Measurements from ENCODE around the gene CDKL2. TPM values are rescaled to one million over a fixed set of nuclear protein-coding genes. Genes with fewer than 3 reads are reported as not detected.

CDKL2 gene
- polyA plus RNA-seq, 1 donor from 2014 or later: 25.7 TPM

GRCh38 chr4:75653845-75654503 lies 23.6 kb upstream of the CDKL2 start:
- H3K4me2 ChIP-seq (ENCODE audit: low read length): no peak overlapping the region
- peaks cover 13% of the 10 kb centered on the region for H4K20me1 ChIP-seq (ENCODE audit: insufficient read depth)
- peaks cover 34% of the 10 kb centered on the region for H3K36me3 ChIP-seq (ENCODE audit: insufficient read depth, low read length)
- no peaks in the 10 kb centered on the region for H3K9me2 ChIP-seq (ENCODE audit: insufficient read depth, low read length)
- TF ChIP-seq CTCF (IDR thresholded peaks at IDR 0.05; ENCODE audit: poor library complexity, severe bottlenecking) (peak; percentile 32), EP300 (conservative IDR thresholded peaks at IDR 0.05; ENCODE audit: poor library complexity, severe bottlenecking) (no peak), POLR2AphosphoS5 (IDR thresholded peaks at IDR 0.05) (no peak), EZH2 (IDR thresholded peaks at IDR 0.05; ENCODE audit: borderline replicate concordance, insufficient read depth, low read length, poor library complexity, severe bottlenecking) (no peak), TAF1 (IDR thresholded peaks at IDR 0.05; ENCODE audit: low read depth) (no peak), REST (IDR thresholded peaks at IDR 0.05; ENCODE audit: borderline replicate concordance) (no peak), SMC3 (conservative IDR thresholded peaks at IDR 0.05; ENCODE audit: poor library complexity) (peak; percentile 26), MXI1 (conservative IDR thresholded peaks at IDR 0.05; ENCODE audit: poor library complexity, severe bottlenecking) (no peak), RAD21 (conservative IDR thresholded peaks at IDR 0.05) (no peak)
- H3K27ac ChIP-seq (ENCODE audit: low read length): no peak overlapping the region
- H3K9ac ChIP-seq (ENCODE audit: low read length): no peak overlapping the region
- peaks cover 20% of the 10 kb centered on the region for H3K79me2 ChIP-seq (replicated peaks; ENCODE audit: insufficient read depth, low read length)
- H3K27me3 ChIP-seq (ENCODE audit: insufficient read depth, low read depth, low read length): no peaks in the 10 kb centered on the region
- H3F3A ChIP-seq (ENCODE audit: insufficient read depth, low read length, poor library complexity, severe bottlenecking): no peaks in the 10 kb centered on the region
- no peaks in the 10 kb centered on the region for H3K9me3 ChIP-seq (ENCODE audit: low read length)
- H3K4me3 ChIP-seq (ENCODE audit: low read length): no peak overlapping the region
- no peak overlapping the region for H2AFZ ChIP-seq (ENCODE audit: low read depth, low read length)

GRCh38 chr4:75644095-75644494 lies 13.8 kb upstream of the CDKL2 start:
- Histone ChIP-seq H3K9me2 (ENCODE audit: insufficient read depth, low read length) (no peaks in the 10 kb centered on the region), H3F3A (ENCODE audit: insufficient read depth, low read length, poor library complexity, severe bottlenecking) (no peaks in the 10 kb centered on the region), H2AFZ (ENCODE audit: low read depth, low read length) (no peak overlapping the region), H3K4me3 (ENCODE audit: low read length) (no peak overlapping the region), H3K79me2 (replicated peaks; ENCODE audit: insufficient read depth, low read length) (no peaks in the 10 kb centered on the region), H3K36me3 (ENCODE audit: insufficient read depth, low read length) (peaks cover 24% of the 10 kb centered on the region), H3K9me3 (ENCODE audit: low read length) (no peaks in the 10 kb centered on the region), H3K27ac (ENCODE audit: low read length) (no peak overlapping the region), H3K4me2 (ENCODE audit: low read length) (no peak overlapping the region), H3K27me3 (ENCODE audit: insufficient read depth, low read depth, low read length) (no peaks in the 10 kb centered on the region), H3K9ac (ENCODE audit: low read length) (no peak overlapping the region), H4K20me1 (ENCODE audit: insufficient read depth) (no peaks in the 10 kb centered on the region)
- TF ChIP-seq EP300 (conservative IDR thresholded peaks at IDR 0.05; ENCODE audit: poor library complexity, severe bottlenecking): no peak
- no peak for TF ChIP-seq MXI1 (conservative IDR thresholded peaks at IDR 0.05; ENCODE audit: poor library complexity, severe bottlenecking)
- no peak for TF ChIP-seq EZH2 (IDR thresholded peaks at IDR 0.05; ENCODE audit: borderline replicate concordance, insufficient read depth, low read length, poor library complexity, severe bottlenecking)
- TF ChIP-seq REST (IDR thresholded peaks at IDR 0.05; ENCODE audit: borderline replicate concordance): no peak
- TF ChIP-seq TAF1 (IDR thresholded peaks at IDR 0.05; ENCODE audit: low read depth): no peak
- TF ChIP-seq POLR2AphosphoS5 (IDR thresholded peaks at IDR 0.05): no peak
- no peak for TF ChIP-seq CTCF (IDR thresholded peaks at IDR 0.05; ENCODE audit: poor library complexity, severe bottlenecking)
- no peak for TF ChIP-seq SMC3 (conservative IDR thresholded peaks at IDR 0.05; ENCODE audit: poor library complexity)
- no peak for TF ChIP-seq RAD21 (conservative IDR thresholded peaks at IDR 0.05)

Measured in neural cell (in vitro differentiated cells).